ENCODE data around the gene FAM117A. TPM values are rescaled to one million over a fixed set of nuclear protein-coding genes. Genes with fewer than 3 reads are reported as not detected.

Gene FAM117A
- total and polyA plus RNA-seq, 10 of the 15 experiments (the other 5 are each of a cell fraction or from before 2014, with no cell fraction given) = 2.1 to 29.6 (median 20.0) TPM

- peaks cover 2 to 7% of the 10 kb centered on the region in 2 experiments; a peak in 3 of 4 replicates for H3K36me3 ChIP-seq (ENCODE audit: control insufficient read depth in 2 of 2, insufficient read depth in 2 of 2, low read length in 1 of 2)
- ChIA-PET POLR2A (interaction anchor here (0.7 to 2.4 kb wide), 7 partner anchors 20 to 130 kb away, joined by 3 to 12 read pairs (median 7); partner anchors contain the start of genes KAT7 and NXPH3), SMC1A (ENCODE audit: uncharacterized antibody, unreplicated experiment) (interaction anchor here (0.6 to 10.0 kb wide), 34 partner anchors 8 to 260 kb away, joined by 3 to 121 read pairs (median 6); partner anchors contain the start of genes FAM117A, NXPH3 and SLC35B1), RAD21 (ENCODE audit: unreplicated experiment) (interaction anchor here (0.6 to 5.7 kb wide), 24 partner anchors 9 to 303 kb away, joined by 3 to 70 read pairs (median 5); partner anchors contain the start of genes FAM117A, KAT7, NXPH3 and SLC35B1), CTCF (interaction anchor here (0.6 to 21.7 kb wide), 43 partner anchors 8 to 304 kb away, joined by 3 to 483 read pairs (median 4); partner anchors contain the start of genes KAT7, NXPH3 and SLC35B1)
- no peaks in the 10 kb centered on the region for H3K27me3 ChIP-seq (replicated peaks in 1 of 2; ENCODE audit: control insufficient read depth in 2 of 2, insufficient read depth in 2 of 2, low read length in 1 of 2)
- no peaks in the 10 kb centered on the region for H3K79me2 ChIP-seq (ENCODE audit: control insufficient read depth, insufficient read depth, low read length)
- peak; percentile 11 for ATAC-seq
- intact Hi-C loops (cut with micrococcal nuclease; ENCODE audit: unreplicated experiment) (loop anchor here (1.0 to 10.0 kb wide), 2 partner anchors 81 to 125 kb away; no protein-coding TSS in a partner anchor), in situ Hi-C loops (cut with MboI) (loop anchor here (5.0 kb wide), 2 partner anchors 123 to 288 kb away; no protein-coding TSS in a partner anchor)
- DNase-seq (ENCODE audit: low read depth, low spot score) = no peak
- TF ChIP-seq CBX5 (IDR thresholded peaks at IDR 0.05; ENCODE audit: low read depth) (no peak), SIN3A (IDR thresholded peaks at IDR 0.05; ENCODE audit: low read depth, low read length) (0 out of 2 replicates have a peak, but pooled peaks have one; percentile 12), BMI1 (IDR thresholded peaks at IDR 0.05; ENCODE audit: borderline replicate concordance) (no peak), ZBTB40 (IDR thresholded peaks at IDR 0.05; ENCODE audit: borderline replicate concordance) (no peak), EP300 (IDR thresholded peaks at IDR 0.05; ENCODE audit: borderline replicate concordance in 1 of 2, control insufficient read depth in 1 of 2, low read depth in 2 of 2, low read length in 2 of 2) (0 out of 4 replicates have a peak, but pooled peaks of 1 of the 2 experiments have one; percentile 32), MTA2 (IDR thresholded peaks at IDR 0.05; ENCODE audit: low read depth) (no peak), MXI1 (IDR thresholded peaks at IDR 0.05; ENCODE audit: low read depth, low read length) (0 out of 2 replicates have a peak, but pooled peaks have one; percentile 27), HDAC2 (IDR thresholded peaks at IDR 0.05) (no peak), SMARCA5 (IDR thresholded peaks at IDR 0.05) (peak; percentile 32; the same call in 1 of the 2 replicates)
- H3K4me2 ChIP-seq (ENCODE audit: control insufficient read depth, insufficient read depth) = no peak overlapping the region; the same call in 1 of the 2 replicates
- peaks cover 17% of the 10 kb centered on the region for H3K4me1 ChIP-seq (ENCODE audit: control insufficient read depth, insufficient read depth, low read length)
- H3K4me3 ChIP-seq = no peak overlapping the region
- peak overlapping the region; percentile 68 for H2AFZ ChIP-seq (ENCODE audit: control insufficient read depth, low read depth, low read length)
- H4K20me1 ChIP-seq (ENCODE audit: control insufficient read depth, insufficient read depth) = no peaks in the 10 kb centered on the region
- H3K9ac ChIP-seq (ENCODE audit: control insufficient read depth, insufficient read depth, low read length) = no peak overlapping the region
- H3K27ac ChIP-seq (ENCODE audit: control insufficient read depth, insufficient read depth) = no peak overlapping the region
- WGBS (ENCODE audit: insufficient coverage, insufficient replicate concordance, low lambda C conversion rate, missing lambda C conversion rate) = 16% methylated on average over 5 of the region's 5 CpGs
- BruUV-seq (replicated peaks) = no TSS peak
- no peaks in the 10 kb centered on the region for H3K9me3 ChIP-seq (replicated peaks; ENCODE audit: control insufficient read depth, insufficient read depth, low read length)
- no peak for FAIRE-seq
These were observed 68.2 kb downstream of the FAM117A start for GRCh38 chr17:49695698-49696232.

All from GM12878 (cell line).